Measurements from ENCODE around the gene TRPC6. TPM values are rescaled to one million over a fixed set of nuclear protein-coding genes. Genes with fewer than 3 reads are reported as not detected.
"Not testable (repeated sequence)": the region's sequence is repeated elsewhere in the genome, so short reads cannot be mapped to it uniquely, and the experiment has no call there.

The TRPC6 gene
- total RNA-seq, 2 donors from 2014 or later, result not detected

- DNase-seq (no peak), ATAC-seq (replicated peaks in 1 of 2) (no peak)
- Mint-ChIP-seq H3K36me3 (ENCODE audit: insufficient read depth in 2 of 2) (no peaks in the 10 kb centered on the region), H3K4me1 (ENCODE audit: low read depth) (no peaks in the 10 kb centered on the region), H3K9me3 (peaks cover 4 to 6% of the 10 kb centered on the region in 2 donors), H3K27me3 (ENCODE audit: low read depth) (no peaks in the 10 kb centered on the region), H3K4me3 (no peak overlapping the region), H3K27ac (no peak overlapping the region)
These were observed 117.5 kb downstream of the TRPC6 start for GRCh38 chr11:101466352-101466751.

GRCh38 chr11:101464388-101464787 is 119.4 kb downstream of the TRPC6 start:
- not testable (repeated sequence) for H3K4me1 Mint-ChIP-seq (ENCODE audit: low read depth); DNase-seq; H3K27me3 Mint-ChIP-seq (ENCODE audit: low read depth); H3K36me3 Mint-ChIP-seq (ENCODE audit: insufficient read depth in 2 of 2); ATAC-seq (replicated peaks in 1 of 2); H3K27ac Mint-ChIP-seq; H3K9me3 Mint-ChIP-seq; H3K4me3 Mint-ChIP-seq

- Mint-ChIP-seq H3K27me3 (ENCODE audit: low read depth) (no peaks in the 10 kb centered on the region), H3K9me3 (peaks cover 4 to 6% of the 10 kb centered on the region in 2 donors), H3K36me3 (ENCODE audit: insufficient read depth in 2 of 2) (no peaks in the 10 kb centered on the region), H3K27ac (no peak overlapping the region), H3K4me3 (no peak overlapping the region), H3K4me1 (ENCODE audit: low read depth) (no peaks in the 10 kb centered on the region)
- ATAC-seq (replicated peaks in 1 of 2), result no peak
- DNase-seq, result no peak
These were observed 124.8 kb downstream of the TRPC6 start for GRCh38 chr11:101459020-101459419.

GRCh38 chr11:101458161-101458560 is 125.6 kb downstream of the TRPC6 start:
- Mint-ChIP-seq H3K27ac (no peak overlapping the region), H3K27me3 (ENCODE audit: low read depth) (no peaks in the 10 kb centered on the region), H3K4me3 (no peak overlapping the region), H3K9me3 (peaks cover 4 to 6% of the 10 kb centered on the region in 2 donors), H3K4me1 (ENCODE audit: low read depth) (no peaks in the 10 kb centered on the region), H3K36me3 (ENCODE audit: insufficient read depth in 2 of 2) (no peaks in the 10 kb centered on the region)
- ATAC-seq (replicated peaks in 1 of 2), result no peak
- no peak for DNase-seq

- no peak overlapping the region for H3K4me3 Mint-ChIP-seq
- ATAC-seq (replicated peaks in 1 of 2) (no peak), DNase-seq (no peak)
- no peaks in the 10 kb centered on the region for H3K4me1 Mint-ChIP-seq (ENCODE audit: low read depth)
- H3K36me3 Mint-ChIP-seq (ENCODE audit: insufficient read depth in 2 of 2), result no peaks in the 10 kb centered on the region
- H3K9me3 Mint-ChIP-seq, result peaks cover 4 to 6% of the 10 kb centered on the region in 2 donors
- no peak overlapping the region for H3K27ac Mint-ChIP-seq
- H3K27me3 Mint-ChIP-seq (ENCODE audit: low read depth), result no peaks in the 10 kb centered on the region
These were observed 127.0 kb downstream of the TRPC6 start for GRCh38 chr11:101456812-101457211.

GRCh38 chr11:101453682-101454081 is 130.1 kb downstream of the TRPC6 start:
- DNase-seq (no peak), ATAC-seq (replicated peaks in 1 of 2) (no peak)
- Mint-ChIP-seq H3K4me1 (ENCODE audit: low read depth) (no peaks in the 10 kb centered on the region), H3K27ac (no peak overlapping the region), H3K36me3 (ENCODE audit: insufficient read depth in 2 of 2) (no peaks in the 10 kb centered on the region), H3K9me3 (peaks cover 0 to 5% of the 10 kb centered on the region in 2 donors), H3K4me3 (no peak overlapping the region), H3K27me3 (ENCODE audit: low read depth) (no peaks in the 10 kb centered on the region)

- no peak overlapping the region for H3K4me3 Mint-ChIP-seq
- H3K4me1 Mint-ChIP-seq (ENCODE audit: low read depth), result no peaks in the 10 kb centered on the region
- H3K27ac Mint-ChIP-seq, result no peak overlapping the region
- DNase-seq (no peak), ATAC-seq (replicated peaks in 1 of 2) (no peak)
- H3K9me3 Mint-ChIP-seq, result peaks cover 0 to 5% of the 10 kb centered on the region in 2 donors
- H3K36me3 Mint-ChIP-seq (ENCODE audit: insufficient read depth in 2 of 2), result no peaks in the 10 kb centered on the region
- no peaks in the 10 kb centered on the region for H3K27me3 Mint-ChIP-seq (ENCODE audit: low read depth)
These were observed 134.8 kb downstream of the TRPC6 start for GRCh38 chr11:101448881-101449442.

GRCh38 chr11:101446726-101447125 is 137.1 kb downstream of the TRPC6 start:
- ATAC-seq (replicated peaks in 1 of 2), result no peak
- no peaks in the 10 kb centered on the region for H3K36me3 Mint-ChIP-seq (ENCODE audit: insufficient read depth in 2 of 2)
- peaks cover 0 to 3% of the 10 kb centered on the region in 2 donors for H3K9me3 Mint-ChIP-seq
- no peak for DNase-seq
- H3K4me1 Mint-ChIP-seq (ENCODE audit: low read depth), result no peaks in the 10 kb centered on the region
- H3K27ac Mint-ChIP-seq, result no peak overlapping the region
- no peak overlapping the region for H3K4me3 Mint-ChIP-seq
- no peaks in the 10 kb centered on the region for H3K27me3 Mint-ChIP-seq (ENCODE audit: low read depth)

- no peaks in the 10 kb centered on the region for H3K27me3 Mint-ChIP-seq (ENCODE audit: low read depth)
- no peak overlapping the region for H3K4me3 Mint-ChIP-seq
- no peaks in the 10 kb centered on the region for H3K4me1 Mint-ChIP-seq (ENCODE audit: low read depth)
- DNase-seq (no peak), ATAC-seq (replicated peaks in 1 of 2) (no peak)
- H3K9me3 Mint-ChIP-seq, result peaks cover 0 to 3% of the 10 kb centered on the region in 2 donors
- no peaks in the 10 kb centered on the region for H3K36me3 Mint-ChIP-seq (ENCODE audit: insufficient read depth in 2 of 2)
- H3K27ac Mint-ChIP-seq, result no peak overlapping the region
These were observed 137.6 kb downstream of the TRPC6 start for GRCh38 chr11:101446238-101446637.

GRCh38 chr11:101445761-101446160 is 138.0 kb downstream of the TRPC6 start:
- Mint-ChIP-seq H3K36me3 (ENCODE audit: insufficient read depth in 2 of 2) (no peaks in the 10 kb centered on the region), H3K4me3 (no peak overlapping the region), H3K27ac (no peak overlapping the region), H3K27me3 (ENCODE audit: low read depth) (no peaks in the 10 kb centered on the region), H3K9me3 (peaks cover 0 to 3% of the 10 kb centered on the region in 2 donors), H3K4me1 (ENCODE audit: low read depth) (no peaks in the 10 kb centered on the region)
- DNase-seq, result no peak
- no peak for ATAC-seq (replicated peaks in 1 of 2)

GRCh38 chr11:101444851-101445250 is 139.0 kb downstream of the TRPC6 start:
- Mint-ChIP-seq H3K4me1 (ENCODE audit: low read depth) (no peaks in the 10 kb centered on the region), H3K36me3 (ENCODE audit: insufficient read depth in 2 of 2) (no peaks in the 10 kb centered on the region), H3K4me3 (no peak overlapping the region), H3K27me3 (ENCODE audit: low read depth) (no peaks in the 10 kb centered on the region), H3K9me3 (peaks cover 0 to 3% of the 10 kb centered on the region in 2 donors), H3K27ac (no peak overlapping the region)
- DNase-seq (no peak), ATAC-seq (replicated peaks in 1 of 2) (no peak)

GRCh38 chr11:101444164-101444563 is 139.6 kb downstream of the TRPC6 start:
- Mint-ChIP-seq H3K27me3 (ENCODE audit: low read depth) (no peaks in the 10 kb centered on the region), H3K4me1 (ENCODE audit: low read depth) (no peaks in the 10 kb centered on the region), H3K4me3 (no peak overlapping the region), H3K36me3 (ENCODE audit: insufficient read depth in 2 of 2) (no peaks in the 10 kb centered on the region), H3K27ac (no peak overlapping the region), H3K9me3 (peaks cover under 1 to 1% of the 10 kb centered on the region in 2 donors)
- DNase-seq, result no peak
- ATAC-seq (replicated peaks in 1 of 2), result no peak

- DNase-seq, result no peak
- H3K27me3 Mint-ChIP-seq (ENCODE audit: low read depth), result no peaks in the 10 kb centered on the region
- no peaks in the 10 kb centered on the region for H3K4me1 Mint-ChIP-seq (ENCODE audit: low read depth)
- no peaks in the 10 kb centered on the region for H3K36me3 Mint-ChIP-seq (ENCODE audit: insufficient read depth in 2 of 2)
- no peak overlapping the region for H3K27ac Mint-ChIP-seq
- no peak overlapping the region for H3K4me3 Mint-ChIP-seq
- H3K9me3 Mint-ChIP-seq, result peaks cover 1 to 3% of the 10 kb centered on the region in 2 donors
- ATAC-seq (replicated peaks in 1 of 2), result no peak
These were observed 140.8 kb downstream of the TRPC6 start for GRCh38 chr11:101442936-101443521.

GRCh38 chr11:101442171-101442570 is 141.6 kb downstream of the TRPC6 start:
- ATAC-seq (replicated peaks in 1 of 2) (no peak), DNase-seq (no peak)
- no peaks in the 10 kb centered on the region for H3K36me3 Mint-ChIP-seq (ENCODE audit: insufficient read depth in 2 of 2)
- H3K9me3 Mint-ChIP-seq, result peaks cover 1 to 3% of the 10 kb centered on the region in 2 donors
- no peak overlapping the region for H3K27ac Mint-ChIP-seq
- H3K4me1 Mint-ChIP-seq (ENCODE audit: low read depth), result no peaks in the 10 kb centered on the region
- no peaks in the 10 kb centered on the region for H3K27me3 Mint-ChIP-seq (ENCODE audit: low read depth)
- no peak overlapping the region for H3K4me3 Mint-ChIP-seq
